ENCODE measurements around the gene VAV1. TPM values are rescaled to one million over a fixed set of nuclear protein-coding genes. Genes with fewer than 3 reads are reported as not detected.
A peak's percentile ranks its signal among the peaks of the same experiment; 100 is the strongest.

The VAV1 gene
- total and polyA plus RNA-seq, 10 of the 15 experiments (the other 5 are each of a cell fraction or from before 2014, with no cell fraction given) = 1.6 to 76.8 (median 40.7) TPM

DNA sequence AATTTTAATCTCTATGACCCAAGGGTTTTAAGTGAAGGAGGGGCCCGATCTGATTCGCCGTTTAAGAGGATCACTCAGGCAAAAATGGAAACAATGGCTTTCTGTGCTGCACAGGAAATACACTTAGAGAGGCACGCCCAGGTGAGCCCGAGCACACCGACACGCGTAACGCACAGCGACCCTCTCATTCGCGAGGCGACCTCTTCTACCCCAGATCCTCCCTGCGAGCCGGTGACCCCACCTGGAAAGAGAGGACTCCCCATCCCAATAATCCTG, 5.5 kb upstream of the VAV1 start (continued):
- TF ChIP-seq, protein P1, sequence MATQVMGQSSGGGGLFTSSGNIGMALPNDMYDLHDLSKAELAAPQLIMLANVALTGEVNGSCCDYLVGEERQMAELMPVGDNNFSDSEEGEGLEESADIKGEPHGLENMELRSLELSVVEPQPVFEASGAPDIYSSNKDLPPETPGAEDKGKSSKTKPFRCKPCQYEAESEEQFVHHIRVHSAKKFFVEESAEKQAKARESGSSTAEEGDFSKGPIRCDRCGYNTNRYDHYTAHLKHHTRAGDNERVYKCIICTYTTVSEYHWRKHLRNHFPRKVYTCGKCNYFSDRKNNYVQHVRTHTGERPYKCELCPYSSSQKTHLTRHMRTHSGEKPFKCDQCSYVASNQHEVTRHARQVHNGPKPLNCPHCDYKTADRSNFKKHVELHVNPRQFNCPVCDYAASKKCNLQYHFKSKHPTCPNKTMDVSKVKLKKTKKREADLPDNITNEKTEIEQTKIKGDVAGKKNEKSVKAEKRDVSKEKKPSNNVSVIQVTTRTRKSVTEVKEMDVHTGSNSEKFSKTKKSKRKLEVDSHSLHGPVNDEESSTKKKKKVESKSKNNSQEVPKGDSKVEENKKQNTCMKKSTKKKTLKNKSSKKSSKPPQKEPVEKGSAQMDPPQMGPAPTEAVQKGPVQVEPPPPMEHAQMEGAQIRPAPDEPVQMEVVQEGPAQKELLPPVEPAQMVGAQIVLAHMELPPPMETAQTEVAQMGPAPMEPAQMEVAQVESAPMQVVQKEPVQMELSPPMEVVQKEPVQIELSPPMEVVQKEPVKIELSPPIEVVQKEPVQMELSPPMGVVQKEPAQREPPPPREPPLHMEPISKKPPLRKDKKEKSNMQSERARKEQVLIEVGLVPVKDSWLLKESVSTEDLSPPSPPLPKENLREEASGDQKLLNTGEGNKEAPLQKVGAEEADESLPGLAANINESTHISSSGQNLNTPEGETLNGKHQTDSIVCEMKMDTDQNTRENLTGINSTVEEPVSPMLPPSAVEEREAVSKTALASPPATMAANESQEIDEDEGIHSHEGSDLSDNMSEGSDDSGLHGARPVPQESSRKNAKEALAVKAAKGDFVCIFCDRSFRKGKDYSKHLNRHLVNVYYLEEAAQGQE (IDR thresholded peaks at IDR 0.05; ENCODE audit: low read depth, low read length) = no peak
- TF ChIP-seq EZH2 (IDR thresholded peaks at IDR 0.05; ENCODE audit: borderline replicate concordance, control insufficient read depth, low read depth, low read length) = no peak
- no peak for TF ChIP-seq SUPT20H (IDR thresholded peaks at IDR 0.05; ENCODE audit: borderline replicate concordance, control insufficient read depth, low read depth, low read length)
- TF ChIP-seq NFIC (IDR thresholded peaks at IDR 0.05; ENCODE audit: low read depth, low read length) = no peak
- TF ChIP-seq ZNF622 (IDR thresholded peaks at IDR 0.05) = no peak
- TF ChIP-seq ETV6 (conservative IDR thresholded peaks at IDR 0.05 in 1 of 2, IDR thresholded peaks at IDR 0.05 in 1 of 2; ENCODE audit: borderline replicate concordance in 1 of 2, low read depth in 1 of 2) = no peak
- no peak for TF ChIP-seq CHD1 (IDR thresholded peaks at IDR 0.05; ENCODE audit: low read depth, low read length)
- no peak for TF ChIP-seq RBBP5 (conservative IDR thresholded peaks at IDR 0.05)
- TF ChIP-seq, protein P2, sequence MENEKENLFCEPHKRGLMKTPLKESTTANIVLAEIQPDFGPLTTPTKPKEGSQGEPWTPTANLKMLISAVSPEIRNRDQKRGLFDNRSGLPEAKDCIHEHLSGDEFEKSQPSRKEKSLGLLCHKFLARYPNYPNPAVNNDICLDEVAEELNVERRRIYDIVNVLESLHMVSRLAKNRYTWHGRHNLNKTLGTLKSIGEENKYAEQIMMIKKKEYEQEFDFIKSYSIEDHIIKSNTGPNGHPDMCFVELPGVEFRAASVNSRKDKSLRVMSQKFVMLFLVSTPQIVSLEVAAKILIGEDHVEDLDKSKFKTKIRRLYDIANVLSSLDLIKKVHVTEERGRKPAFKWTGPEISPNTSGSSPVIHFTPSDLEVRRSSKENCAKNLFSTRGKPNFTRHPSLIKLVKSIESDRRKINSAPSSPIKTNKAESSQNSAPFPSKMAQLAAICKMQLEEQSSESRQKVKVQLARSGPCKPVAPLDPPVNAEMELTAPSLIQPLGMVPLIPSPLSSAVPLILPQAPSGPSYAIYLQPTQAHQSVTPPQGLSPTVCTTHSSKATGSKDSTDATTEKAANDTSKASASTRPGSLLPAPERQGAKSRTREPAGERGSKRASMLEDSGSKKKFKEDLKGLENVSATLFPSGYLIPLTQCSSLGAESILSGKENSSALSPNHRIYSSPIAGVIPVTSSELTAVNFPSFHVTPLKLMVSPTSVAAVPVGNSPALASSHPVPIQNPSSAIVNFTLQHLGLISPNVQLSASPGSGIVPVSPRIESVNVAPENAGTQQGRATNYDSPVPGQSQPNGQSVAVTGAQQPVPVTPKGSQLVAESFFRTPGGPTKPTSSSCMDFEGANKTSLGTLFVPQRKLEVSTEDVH (IDR thresholded peaks at IDR 0.05; ENCODE audit: low read depth, partially characterized antibody) = no peak
- TF ChIP-seq ZNF207 (IDR thresholded peaks at IDR 0.05; ENCODE audit: borderline replicate concordance) = no peak
- TF ChIP-seq EP300 (IDR thresholded peaks at IDR 0.05; ENCODE audit: borderline replicate concordance in 1 of 2, control insufficient read depth in 1 of 2, low read depth in 2 of 2, low read length in 2 of 2) = no peak
- TF ChIP-seq, protein P3, sequence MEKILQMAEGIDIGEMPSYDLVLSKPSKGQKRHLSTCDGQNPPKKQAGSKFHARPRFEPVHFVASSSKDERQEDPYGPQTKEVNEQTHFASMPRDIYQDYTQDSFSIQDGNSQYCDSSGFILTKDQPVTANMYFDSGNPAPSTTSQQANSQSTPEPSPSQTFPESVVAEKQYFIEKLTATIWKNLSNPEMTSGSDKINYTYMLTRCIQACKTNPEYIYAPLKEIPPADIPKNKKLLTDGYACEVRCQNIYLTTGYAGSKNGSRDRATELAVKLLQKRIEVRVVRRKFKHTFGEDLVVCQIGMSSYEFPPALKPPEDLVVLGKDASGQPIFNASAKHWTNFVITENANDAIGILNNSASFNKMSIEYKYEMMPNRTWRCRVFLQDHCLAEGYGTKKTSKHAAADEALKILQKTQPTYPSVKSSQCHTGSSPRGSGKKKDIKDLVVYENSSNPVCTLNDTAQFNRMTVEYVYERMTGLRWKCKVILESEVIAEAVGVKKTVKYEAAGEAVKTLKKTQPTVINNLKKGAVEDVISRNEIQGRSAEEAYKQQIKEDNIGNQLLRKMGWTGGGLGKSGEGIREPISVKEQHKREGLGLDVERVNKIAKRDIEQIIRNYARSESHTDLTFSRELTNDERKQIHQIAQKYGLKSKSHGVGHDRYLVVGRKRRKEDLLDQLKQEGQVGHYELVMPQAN (conservative IDR thresholded peaks at IDR 0.05) = peak; percentile 34
- no peak; the same call in 1 of the 2 replicates for TF ChIP-seq MTA3 (IDR thresholded peaks at IDR 0.05; ENCODE audit: borderline replicate concordance, low read length)
- TF ChIP-seq, protein P4, sequence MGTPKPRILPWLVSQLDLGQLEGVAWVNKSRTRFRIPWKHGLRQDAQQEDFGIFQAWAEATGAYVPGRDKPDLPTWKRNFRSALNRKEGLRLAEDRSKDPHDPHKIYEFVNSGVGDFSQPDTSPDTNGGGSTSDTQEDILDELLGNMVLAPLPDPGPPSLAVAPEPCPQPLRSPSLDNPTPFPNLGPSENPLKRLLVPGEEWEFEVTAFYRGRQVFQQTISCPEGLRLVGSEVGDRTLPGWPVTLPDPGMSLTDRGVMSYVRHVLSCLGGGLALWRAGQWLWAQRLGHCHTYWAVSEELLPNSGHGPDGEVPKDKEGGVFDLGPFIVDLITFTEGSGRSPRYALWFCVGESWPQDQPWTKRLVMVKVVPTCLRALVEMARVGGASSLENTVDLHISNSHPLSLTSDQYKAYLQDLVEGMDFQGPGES (IDR thresholded peaks at IDR 0.05) = peak; percentile 36; the same call in 1 of the 2 replicates
- no peak for TF ChIP-seq ZNF384 (IDR thresholded peaks at IDR 0.05; ENCODE audit: borderline replicate concordance, low read depth, low read length)
- TF ChIP-seq SIN3A (IDR thresholded peaks at IDR 0.05; ENCODE audit: low read depth, low read length) = no peak
- TF ChIP-seq CHD4 (IDR thresholded peaks at IDR 0.05) = no peak
- TF ChIP-seq, protein P5, sequence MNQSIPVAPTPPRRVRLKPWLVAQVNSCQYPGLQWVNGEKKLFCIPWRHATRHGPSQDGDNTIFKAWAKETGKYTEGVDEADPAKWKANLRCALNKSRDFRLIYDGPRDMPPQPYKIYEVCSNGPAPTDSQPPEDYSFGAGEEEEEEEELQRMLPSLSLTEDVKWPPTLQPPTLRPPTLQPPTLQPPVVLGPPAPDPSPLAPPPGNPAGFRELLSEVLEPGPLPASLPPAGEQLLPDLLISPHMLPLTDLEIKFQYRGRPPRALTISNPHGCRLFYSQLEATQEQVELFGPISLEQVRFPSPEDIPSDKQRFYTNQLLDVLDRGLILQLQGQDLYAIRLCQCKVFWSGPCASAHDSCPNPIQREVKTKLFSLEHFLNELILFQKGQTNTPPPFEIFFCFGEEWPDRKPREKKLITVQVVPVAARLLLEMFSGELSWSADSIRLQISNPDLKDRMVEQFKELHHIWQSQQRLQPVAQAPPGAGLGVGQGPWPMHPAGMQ (IDR thresholded peaks at IDR 0.05; ENCODE audit: borderline replicate concordance) = no peak

Measured in GM12878 (cell line).